Right cardiac atrium (tissue), 5 donors: ENCODE results near the gene KCNIP2. TPM values are rescaled to one million over a fixed set of nuclear protein-coding genes. Genes with fewer than 3 reads are reported as not detected.

Experiments
- ATAC-seq, 2 donors: fragments of 200-7000 bp; cut with Tn5 transposase; one replicate each; pipeline versions ENCODE4 v1.8.0 to v1.9.1; 2020; ENCODE audit warnings: moderate library complexity in 2 of 2, mild to moderate bottlenecking in 1 of 2
- DNase-seq, 3 donors: peaks; one replicate each; pipeline ENCODE4 v3.0.0-alpha.2; 2020
- H3K27ac ChIP-seq: one replicate; pipeline ENCODE4 v1.5.1; 2013; ENCODE audit warnings: mild to moderate bottlenecking, low read length, control low read depth, moderate library complexity
- H3K27me3 ChIP-seq: one replicate; pipeline ENCODE4 v1.6.1; 2013; ENCODE audit not compliant: control insufficient read depth, insufficient read depth
- H3K4me1 ChIP-seq: one replicate; pipeline ENCODE4 v1.6.1; 2013; ENCODE audit warnings: low read length; ENCODE audit not compliant: control insufficient read depth, insufficient read depth
- H3K4me3 ChIP-seq: one replicate; pipeline ENCODE4 v1.5.1; 2013; ENCODE audit warnings: low read length, control low read depth
- H3K9me3 ChIP-seq: one replicate; pipeline ENCODE4 v1.6.1; 2013; ENCODE audit warnings: low read length; ENCODE audit not compliant: control insufficient read depth
- WGBS: extraction: QIAGEN DNeasy Blood & Tissue Kit; methylation state at CpG from one replicate; pipeline ENCODE4 v1.1.7; 2013; 5-methylcytosine and 5-hydroxymethylcytosine counted together
- intact Hi-C, 4 donors: fragments of 100-400 bp; cut with DNase I; formaldehyde crosslinking; loops; one replicate each; pipeline versions ENCODE4 v1.11.0 to v1.14.0; 2022 to 2023
- polyA plus RNA-seq: library from polyadenylated mRNA; stranded (reverse); fragments of 200-250 nt; gene quantifications from one replicate; pipeline ENCODE4 v1.2.3, GENCODE V29; 2013
- total RNA-seq, 4 donors: library from RNA; stranded (reverse); fragmentation: NEBNext Ultra II Directional; extraction: Animal tissue kit (Norgen Biotek cat#: 25700); gene quantifications; one replicate each; pipeline ENCODE4 v1.2.1, GENCODE V29; 2021
- donor health status: healthy with polysubstance abuse.
- donor health status: DM: no; HTN: yes; CAD: no.
- donor health status: DM: no; HTN: no; CAD: no.
- donor health status: DM: no; HTN: yes; CAD: no; lungs with severe emphysema.
- donor health status: DM: yes; HTN: yes; CAD: no.

The KCNIP2 gene
- total and polyA plus RNA-seq, 5 donors, result 368 to 977 (median 704) TPM

- H3K27ac ChIP-seq, result no peak overlapping the region
- H3K9me3 ChIP-seq, result no peaks in the 10 kb centered on the region
- H3K4me1 ChIP-seq, result peaks cover 8% of the 10 kb centered on the region
- no peaks in the 10 kb centered on the region for H3K27me3 ChIP-seq
- ATAC-seq (no peak), DNase-seq (no peak)
- no peak overlapping the region for H3K4me3 ChIP-seq
- 93% methylated on average over 10 of the region's 10 CpGs for WGBS
- intact Hi-C loops, result no loop called here
These were observed 15.5 kb downstream of the KCNIP2 start for GRCh38 chr10:101827919-101828600.

DNA sequence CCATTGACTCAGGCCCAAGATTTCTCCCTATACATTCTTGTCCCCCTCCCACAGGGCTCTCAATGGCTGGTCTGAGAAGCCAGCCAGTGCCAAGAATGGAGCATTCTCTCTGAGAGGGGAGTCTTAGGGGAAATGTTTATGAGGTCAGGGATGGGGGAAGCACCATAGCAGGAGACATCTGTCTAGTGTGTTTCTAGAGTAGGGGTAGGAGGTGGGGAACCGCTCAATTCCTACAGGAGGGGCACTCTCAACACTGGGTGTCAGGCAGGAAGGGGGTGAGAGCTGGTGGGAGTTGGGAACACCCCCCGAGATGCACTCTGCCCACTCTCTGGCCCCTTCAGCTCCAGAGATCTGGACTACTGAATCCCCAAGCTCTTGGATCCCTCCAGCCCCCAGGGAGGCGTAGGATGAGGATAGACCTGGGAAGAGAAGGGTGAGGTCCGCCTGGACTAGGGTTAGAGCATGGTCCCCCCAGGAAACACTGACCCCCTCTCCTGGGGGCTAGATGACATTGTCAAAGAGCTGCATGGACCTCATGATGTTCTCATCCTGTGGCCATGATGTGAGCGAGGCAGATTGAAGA lies 16.7 kb downstream of the KCNIP2 start:
- peaks cover 7% of the 10 kb centered on the region for H3K4me1 ChIP-seq
- H3K9me3 ChIP-seq, result no peaks in the 10 kb centered on the region
- DNase-seq (no peak), ATAC-seq (no peak)
- H3K27ac ChIP-seq, result no peak overlapping the region
- 94% methylated on average over 5 of the region's 5 CpGs for WGBS
- H3K27me3 ChIP-seq, result no peaks in the 10 kb centered on the region
- intact Hi-C loops, result no loop called here
- no peak overlapping the region for H3K4me3 ChIP-seq

DNA sequence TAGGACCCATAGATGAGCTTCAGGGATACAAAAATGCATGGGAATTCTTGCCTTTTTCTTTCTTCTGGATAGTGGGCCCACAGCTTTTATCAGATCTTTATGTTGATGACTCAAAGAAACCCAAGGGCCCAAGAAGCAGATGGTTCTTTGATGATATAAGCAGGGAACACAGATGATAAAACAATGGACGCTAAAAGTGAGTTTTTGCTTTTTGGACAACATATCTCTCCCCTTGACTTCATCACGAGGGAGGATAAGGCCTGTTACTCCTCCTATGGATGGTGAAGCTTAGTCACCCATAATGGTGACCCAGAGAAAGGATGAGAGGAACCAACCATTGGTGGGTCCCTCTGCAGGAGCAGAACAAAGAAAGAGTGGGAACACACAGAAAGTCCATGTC lies 18.9 kb downstream of the KCNIP2 start:
- no peaks in the 10 kb centered on the region for H3K27me3 ChIP-seq
- DNase-seq, result no peak

DNA sequence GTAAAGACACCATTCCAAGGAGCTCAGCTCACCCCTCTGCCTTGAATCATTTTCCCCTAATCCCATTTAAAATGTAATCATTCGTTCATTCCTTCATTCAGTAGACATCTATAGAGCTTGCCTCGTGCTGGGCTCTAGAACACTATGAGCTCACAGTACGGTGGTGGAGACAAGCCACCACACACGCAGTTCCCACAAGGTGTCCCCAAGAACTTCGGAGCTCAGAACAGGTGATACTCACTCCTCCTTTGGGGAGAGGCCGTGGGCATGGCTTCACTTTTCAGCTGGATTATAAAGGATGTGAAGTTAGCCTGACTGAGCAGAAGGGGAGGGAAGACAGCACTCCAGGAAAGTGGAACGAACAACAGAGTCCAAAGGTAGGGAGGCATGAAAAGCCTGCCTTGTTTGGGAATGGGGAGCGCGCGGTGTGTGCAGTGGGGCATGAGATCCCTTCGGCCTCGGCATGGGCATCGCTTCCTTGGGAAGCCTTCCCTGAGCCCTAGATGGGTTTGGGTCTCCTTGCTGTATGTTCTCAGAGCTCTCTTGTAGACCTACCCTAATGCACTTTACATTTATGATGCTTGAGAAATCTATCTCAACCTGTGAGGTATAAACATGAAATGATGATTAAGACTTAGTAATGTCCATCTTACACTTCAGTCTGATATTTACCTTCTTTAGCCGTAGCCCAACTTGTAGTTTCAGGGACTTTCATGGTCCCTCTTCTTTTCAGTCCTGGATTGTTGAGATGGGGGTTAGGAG lies 24.5 kb downstream of the KCNIP2 start:
- WGBS, result 26% methylated on average over 14 of the region's 14 CpGs
- Histone ChIP-seq H3K27me3 (no peaks in the 10 kb centered on the region), H3K27ac (peak overlapping the region; percentile 94), H3K4me1 (peaks cover 8% of the 10 kb centered on the region), H3K9me3 (no peaks in the 10 kb centered on the region), H3K4me3 (peak overlapping the region; percentile 80)
- intact Hi-C loops, result no loop called here
- DNase-seq (peak in 1 of 3 donors; percentile 52), ATAC-seq (peak; percentile 4 to 16)

More for the DNA sequence above, 18.9 kb downstream of the KCNIP2 start:
- Histone ChIP-seq H3K9me3 (no peaks in the 10 kb centered on the region), H3K4me3 (no peak overlapping the region), H3K27ac (no peak overlapping the region), H3K4me1 (no peaks in the 10 kb centered on the region)
- intact Hi-C loops, result no loop called here
- 90% methylated on average over 2 of the region's 2 CpGs for WGBS
- no peak for ATAC-seq

GRCh38 chr10:101818119-101818871 lies 25.3 kb downstream of the KCNIP2 start, which contains the start of gene OGA:
Gene OGA, minus strand, starts transcription at chr10:101818444. Its CDS starts 422 bp downstream, at chr10:101818022.
- Histone ChIP-seq H3K4me3 (peak within 1 kb of the TSS; percentile 80), H3K27ac (peak within 1 kb of the TSS; percentile 94), H3K4me1 (peaks cover 11% of the 10 kb centered on the region), H3K9me3 (no peaks in the 10 kb centered on the region), H3K27me3 (no peaks in the 10 kb centered on the region)
- peak; percentile 98 to 99 (median 99) for DNase-seq
- intact Hi-C loops, result no loop called here
- WGBS, result under 1% methylated on average over 47 of the region's 47 CpGs
- peak; percentile 96 for ATAC-seq

DNA sequence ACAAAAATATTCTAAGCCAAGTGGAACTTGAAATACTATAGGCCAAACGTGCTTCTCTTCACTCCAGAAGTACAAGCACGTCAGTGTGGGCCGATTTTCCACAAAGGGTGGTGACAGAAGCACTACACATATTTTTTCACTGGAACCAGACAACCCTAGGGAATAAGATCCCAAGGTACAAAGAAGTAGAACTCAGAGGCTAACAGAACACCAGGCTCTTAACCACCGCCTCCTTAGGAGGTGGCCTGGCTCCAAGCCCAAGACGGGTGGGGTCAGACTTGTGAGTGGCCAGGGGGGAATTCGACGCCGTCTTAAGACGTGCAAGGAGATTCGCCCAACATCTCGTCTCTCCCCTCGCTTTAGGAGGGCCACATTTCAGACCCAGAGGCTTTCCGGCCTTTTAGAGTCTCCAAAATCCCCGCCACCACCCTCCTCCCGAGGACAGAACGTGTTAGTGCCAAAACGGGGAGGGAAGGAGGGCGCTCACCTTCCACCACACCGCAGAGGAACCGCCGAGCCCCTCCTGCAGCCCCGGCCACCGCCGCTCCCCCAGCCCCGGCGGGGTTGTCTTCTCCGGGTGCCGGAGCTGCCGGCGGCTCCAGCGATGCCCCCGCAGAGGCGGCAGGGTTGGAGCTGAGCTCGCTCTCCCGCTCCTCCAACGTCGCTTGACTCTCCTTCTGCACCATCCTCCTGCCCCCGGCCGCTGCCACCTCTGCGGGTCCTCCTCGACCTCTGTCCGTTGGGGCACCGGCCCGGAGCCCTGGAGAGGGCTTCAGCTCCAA lies 26.1 kb downstream of the KCNIP2 start:
- H3K4me1 ChIP-seq, result peaks cover 11% of the 10 kb centered on the region
- WGBS, result under 1% methylated on average over 44 of the region's 44 CpGs
- intact Hi-C loops, result no loop called here

GRCh38 chr10:101816913-101817336 lies 26.7 kb downstream of the KCNIP2 start:
- H3K27ac ChIP-seq, result peak overlapping the region; percentile 94
- intact Hi-C loops, result no loop called here
- no peak for ATAC-seq

More for the DNA sequence above, 26.1 kb downstream of the KCNIP2 start:
- ATAC-seq (peak; percentile 70 to 78), DNase-seq (peak; percentile 93 to 97 (median 95))
- H3K27ac ChIP-seq, result peak overlapping the region; percentile 94
- H3K4me3 ChIP-seq, result peak overlapping the region; percentile 80
- no peaks in the 10 kb centered on the region for H3K9me3 ChIP-seq
- no peaks in the 10 kb centered on the region for H3K27me3 ChIP-seq

GRCh38 chr10:101816376-101816775 lies 27.2 kb downstream of the KCNIP2 start:
- Histone ChIP-seq H3K4me1 (peaks cover 11% of the 10 kb centered on the region), H3K9me3 (no peaks in the 10 kb centered on the region), H3K27ac (no peak overlapping the region), H3K27me3 (no peaks in the 10 kb centered on the region), H3K4me3 (peak overlapping the region; percentile 80)
- no peak for DNase-seq
- intact Hi-C loops, result no loop called here
- no peak for ATAC-seq
- WGBS, result 1% methylated on average over 5 of the region's 5 CpGs

More at GRCh38 chr10:101816913-101817336, 26.7 kb downstream of the KCNIP2 start:
- DNase-seq, result no peak
- Histone ChIP-seq H3K27me3 (no peaks in the 10 kb centered on the region), H3K9me3 (no peaks in the 10 kb centered on the region), H3K4me3 (peak overlapping the region; percentile 80), H3K4me1 (peaks cover 11% of the 10 kb centered on the region)
- under 1% methylated on average over 14 of the region's 14 CpGs for WGBS

- Histone ChIP-seq H3K4me3 (peak overlapping the region; percentile 80), H3K4me1 (peaks cover 12% of the 10 kb centered on the region), H3K27me3 (no peaks in the 10 kb centered on the region), H3K9me3 (no peaks in the 10 kb centered on the region), H3K27ac (no peak overlapping the region)
- intact Hi-C loops, result no loop called here
- 50% methylated on average over 8 of the region's 8 CpGs for WGBS
- no peak for ATAC-seq
- no peak for DNase-seq
These were observed 29.0 kb downstream of the KCNIP2 start for GRCh38 chr10:101814466-101815071.

GRCh38 chr10:101812606-101813005 lies 31.0 kb downstream of the KCNIP2 start:
- Histone ChIP-seq H3K4me3 (no peak overlapping the region), H3K4me1 (peaks cover 8% of the 10 kb centered on the region), H3K9me3 (no peaks in the 10 kb centered on the region), H3K27ac (no peak overlapping the region), H3K27me3 (no peaks in the 10 kb centered on the region)
- 64% methylated on average over 4 of the region's 4 CpGs for WGBS
- no peak for ATAC-seq
- DNase-seq, result no peak
- intact Hi-C loops, result no loop called here
